Parathyroid adenoma (tissue), 2 donors: ENCODE data around the gene LURAP1L.

Experiments
- H2AFZ ChIP-seq: fragments of 300-600 bp; sonication (generic); one replicate; pipeline ENCODE4 v1.7.0; 2017; ENCODE audit warnings: antibody characterized with exemption, mild to moderate bottlenecking
- H3K27ac ChIP-seq: fragments of 300-600 bp; sonication (generic); one replicate; pipeline ENCODE4 v1.7.0; 2017
- H3K27me3 ChIP-seq: fragments of 300-600 bp; sonication (generic); one replicate; pipeline ENCODE4 v1.7.0; 2017; ENCODE audit warnings: low read length; ENCODE audit not compliant: control insufficient read depth, insufficient read depth
- H3K36me3 ChIP-seq: fragments of 300-600 bp; sonication (generic); one replicate; pipeline ENCODE4 v1.7.0; 2017; ENCODE audit warnings: low read length; ENCODE audit not compliant: control insufficient read depth, insufficient read depth
- H3K4me1 ChIP-seq: fragments of 300-600 bp; sonication (generic); one replicate; pipeline ENCODE4 v1.7.0; 2017; ENCODE audit warnings: control low read depth
- H3K4me2 ChIP-seq: fragments of 300-600 bp; sonication (generic); one replicate; pipeline ENCODE4 v1.7.0; 2017; ENCODE audit warnings: low read length
- H3K4me3 ChIP-seq: fragments of 300-600 bp; sonication (generic); one replicate; pipeline ENCODE4 v1.7.0; 2017; ENCODE audit warnings: low read depth, low read length
- H3K79me2 ChIP-seq: fragments of 300-600 bp; sonication (generic); one replicate; pipeline ENCODE4 v1.7.0; 2017; ENCODE audit warnings: control low read depth
- H3K9ac ChIP-seq: fragments of 300-600 bp; sonication (generic); one replicate; pipeline ENCODE4 v1.7.0; 2017; ENCODE audit warnings: mild to moderate bottlenecking
- H3K9me3 ChIP-seq: fragments of 300-600 bp; sonication (generic); one replicate; pipeline ENCODE4 v1.7.0; 2017; ENCODE audit warnings: low read length; ENCODE audit not compliant: control insufficient read depth
- TF ChIP-seq, protein P1 (sequence below): fragments of 300-600 bp; sonication (generic); IDR thresholded peaks from one replicate; pipeline ENCODE4 v1.7.0; 2017; ENCODE audit warnings: antibody characterized with exemption, mild to moderate bottlenecking
- donor health status: primary hyperparathyroidism.

Gene LURAP1L

DNA sequence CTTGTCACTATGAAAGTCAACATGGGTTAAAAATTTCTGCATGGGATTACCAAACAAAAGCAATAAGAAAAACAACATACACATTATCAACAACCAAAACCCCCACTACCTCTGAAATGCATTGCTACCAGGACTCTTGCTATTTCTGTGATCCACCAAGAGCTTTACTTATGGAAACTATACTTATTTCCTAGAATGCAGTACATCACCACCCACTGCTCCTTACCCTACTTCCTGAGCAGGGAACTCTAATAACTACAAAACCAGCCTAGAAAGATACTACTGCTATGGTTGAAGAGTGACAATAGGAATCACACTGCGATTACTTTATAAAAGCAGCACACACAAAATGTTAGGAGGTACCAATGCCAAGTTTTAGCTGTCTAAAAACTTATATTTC, 22.2 kb downstream of the LURAP1L start:
- Histone ChIP-seq H3K79me2 (no peaks in the 10 kb centered on the region), H3K4me3 (no peak overlapping the region), H3K4me2 (no peak overlapping the region), H2AFZ (no peak overlapping the region), H3K36me3 (no peaks in the 10 kb centered on the region), H3K27ac (no peak overlapping the region), H3K9me3 (no peaks in the 10 kb centered on the region), H3K9ac (no peak overlapping the region), H3K4me1 (no peaks in the 10 kb centered on the region), H3K27me3 (no peaks in the 10 kb centered on the region)
- TF ChIP-seq, protein P1, sequence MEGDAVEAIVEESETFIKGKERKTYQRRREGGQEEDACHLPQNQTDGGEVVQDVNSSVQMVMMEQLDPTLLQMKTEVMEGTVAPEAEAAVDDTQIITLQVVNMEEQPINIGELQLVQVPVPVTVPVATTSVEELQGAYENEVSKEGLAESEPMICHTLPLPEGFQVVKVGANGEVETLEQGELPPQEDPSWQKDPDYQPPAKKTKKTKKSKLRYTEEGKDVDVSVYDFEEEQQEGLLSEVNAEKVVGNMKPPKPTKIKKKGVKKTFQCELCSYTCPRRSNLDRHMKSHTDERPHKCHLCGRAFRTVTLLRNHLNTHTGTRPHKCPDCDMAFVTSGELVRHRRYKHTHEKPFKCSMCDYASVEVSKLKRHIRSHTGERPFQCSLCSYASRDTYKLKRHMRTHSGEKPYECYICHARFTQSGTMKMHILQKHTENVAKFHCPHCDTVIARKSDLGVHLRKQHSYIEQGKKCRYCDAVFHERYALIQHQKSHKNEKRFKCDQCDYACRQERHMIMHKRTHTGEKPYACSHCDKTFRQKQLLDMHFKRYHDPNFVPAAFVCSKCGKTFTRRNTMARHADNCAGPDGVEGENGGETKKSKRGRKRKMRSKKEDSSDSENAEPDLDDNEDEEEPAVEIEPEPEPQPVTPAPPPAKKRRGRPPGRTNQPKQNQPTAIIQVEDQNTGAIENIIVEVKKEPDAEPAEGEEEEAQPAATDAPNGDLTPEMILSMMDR: no peak

- no peak overlapping the region for H3K4me3 ChIP-seq
- no peaks in the 10 kb centered on the region for H3K27me3 ChIP-seq
- no peak overlapping the region for H3K27ac ChIP-seq
- H3K4me1 ChIP-seq: no peaks in the 10 kb centered on the region
- H3K79me2 ChIP-seq: no peaks in the 10 kb centered on the region
- H3K9ac ChIP-seq: no peak overlapping the region
- TF ChIP-seq, protein P1: no peak
- H2AFZ ChIP-seq: no peak overlapping the region
- no peaks in the 10 kb centered on the region for H3K9me3 ChIP-seq
- H3K4me2 ChIP-seq: no peak overlapping the region
- H3K36me3 ChIP-seq: no peaks in the 10 kb centered on the region
Measured at GRCh38 chr9:12798066-12798770, 23.4 kb downstream of the LURAP1L start.

DNA sequence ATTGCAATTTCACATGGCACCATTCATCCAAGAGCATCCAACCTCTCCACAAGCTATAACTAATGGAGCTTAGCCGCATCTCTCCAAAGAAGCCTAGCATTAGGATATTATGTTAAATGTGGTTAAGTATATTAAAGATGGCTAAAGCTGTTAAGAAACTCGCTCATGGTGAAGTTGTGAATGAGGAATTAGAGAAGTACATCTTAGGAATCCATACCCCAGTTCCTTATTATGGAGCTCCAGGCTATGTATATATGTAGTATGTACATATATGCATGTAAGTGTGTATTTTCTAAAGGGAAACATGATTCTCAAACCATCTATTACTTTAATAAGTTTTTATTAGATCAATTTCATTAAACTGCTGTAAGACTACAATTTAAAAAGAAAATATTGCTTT, 26.4 kb downstream of the LURAP1L start:
- H3K36me3 ChIP-seq: no peaks in the 10 kb centered on the region
- no peak overlapping the region for H3K4me3 ChIP-seq
- no peaks in the 10 kb centered on the region for H3K79me2 ChIP-seq
- H3K27ac ChIP-seq: no peak overlapping the region
- TF ChIP-seq, protein P1: no peak
- H3K9me3 ChIP-seq: no peaks in the 10 kb centered on the region
- no peaks in the 10 kb centered on the region for H3K27me3 ChIP-seq
- no peak overlapping the region for H2AFZ ChIP-seq
- H3K4me1 ChIP-seq: no peaks in the 10 kb centered on the region
- no peak overlapping the region for H3K9ac ChIP-seq
- H3K4me2 ChIP-seq: no peak overlapping the region

GRCh38 chr9:12801663-12802062, 26.8 kb downstream of the LURAP1L start:
- H3K4me3 ChIP-seq: no peak overlapping the region
- H3K4me1 ChIP-seq: no peaks in the 10 kb centered on the region
- no peaks in the 10 kb centered on the region for H3K9me3 ChIP-seq
- H3K4me2 ChIP-seq: no peak overlapping the region
- no peak overlapping the region for H3K9ac ChIP-seq
- H2AFZ ChIP-seq: no peak overlapping the region
- no peaks in the 10 kb centered on the region for H3K27me3 ChIP-seq
- H3K27ac ChIP-seq: no peak overlapping the region
- no peaks in the 10 kb centered on the region for H3K79me2 ChIP-seq
- H3K36me3 ChIP-seq: no peaks in the 10 kb centered on the region
- TF ChIP-seq, protein P1: no peak

DNA sequence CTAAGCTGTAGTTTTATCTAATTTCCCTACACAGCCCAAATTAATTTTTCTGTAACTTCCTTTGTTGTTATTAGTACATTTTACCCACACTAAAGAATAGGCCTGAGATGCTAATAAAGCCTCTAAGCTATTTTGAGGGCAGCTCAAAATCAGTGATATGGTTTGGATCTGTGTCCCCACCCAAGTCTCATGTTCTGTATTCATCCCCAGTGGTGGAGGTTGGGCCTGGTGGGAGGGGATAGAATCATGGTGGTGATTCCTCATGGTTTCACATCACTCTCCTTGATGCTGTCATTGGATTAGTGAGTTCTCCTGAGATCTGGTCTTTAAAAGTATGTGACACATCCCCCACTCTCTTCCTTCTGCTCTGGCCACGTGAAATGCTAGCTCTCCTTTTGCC, 27.3 kb downstream of the LURAP1L start:
- H3K9ac ChIP-seq: no peak overlapping the region
- no peak overlapping the region for H3K4me3 ChIP-seq
- no peaks in the 10 kb centered on the region for H3K9me3 ChIP-seq
- no peak overlapping the region for H2AFZ ChIP-seq
- H3K79me2 ChIP-seq: no peaks in the 10 kb centered on the region
- TF ChIP-seq, protein P1: no peak
- no peak overlapping the region for H3K4me2 ChIP-seq
- H3K27ac ChIP-seq: no peak overlapping the region
- no peaks in the 10 kb centered on the region for H3K4me1 ChIP-seq
- no peaks in the 10 kb centered on the region for H3K36me3 ChIP-seq
- H3K27me3 ChIP-seq: no peaks in the 10 kb centered on the region
